Kidney capillary endothelial cell (primary cell): ENCODE results near the gene MYLIP.
A peak's percentile ranks its signal among the peaks of the same experiment; 100 is the strongest.
"Not testable (repeated sequence)": the region's sequence is repeated elsewhere in the genome, so short reads cannot be mapped to it uniquely, and the experiment has no call there.

Experiments used
- DNase-seq: peaks from one replicate; pipeline ENCODE4 v3.0.0-alpha.2; 2018; ENCODE audit warnings: low spot score

Gene MYLIP

GRCh38 chr6:16174416-16175078 is 45.7 kb downstream of the MYLIP start:
- DNase-seq: no peak

GRCh38 chr6:16176600-16176999 is 47.7 kb downstream of the MYLIP start:
- DNase-seq: not testable (repeated sequence)

GRCh38 chr6:16177881-16178280 is 49.0 kb downstream of the MYLIP start:
- no peak for DNase-seq

DNA sequence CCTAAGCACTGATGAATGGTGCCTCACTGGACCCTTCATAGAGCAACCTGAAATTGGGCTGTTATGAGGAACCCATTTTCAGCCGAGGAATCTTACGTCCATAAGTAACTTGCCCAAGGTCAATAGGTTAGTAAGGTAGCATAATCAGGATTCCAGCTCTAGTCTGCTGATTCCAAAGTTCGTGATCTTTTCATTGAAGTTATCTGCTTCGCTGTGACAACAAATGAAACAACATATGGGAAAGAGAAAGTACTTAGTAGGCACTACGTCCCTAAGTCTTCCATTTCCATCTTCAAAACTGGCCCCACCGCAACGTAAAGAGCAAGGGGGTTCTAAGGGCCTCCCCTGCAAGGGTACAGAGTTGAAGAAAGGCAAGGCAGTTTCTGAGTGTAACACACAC is 49.5 kb downstream of the MYLIP start:
- no peak for DNase-seq

- DNase-seq: no peak
Observed at GRCh38 chr6:16179063-16179462, 50.2 kb downstream of the MYLIP start.

DNA sequence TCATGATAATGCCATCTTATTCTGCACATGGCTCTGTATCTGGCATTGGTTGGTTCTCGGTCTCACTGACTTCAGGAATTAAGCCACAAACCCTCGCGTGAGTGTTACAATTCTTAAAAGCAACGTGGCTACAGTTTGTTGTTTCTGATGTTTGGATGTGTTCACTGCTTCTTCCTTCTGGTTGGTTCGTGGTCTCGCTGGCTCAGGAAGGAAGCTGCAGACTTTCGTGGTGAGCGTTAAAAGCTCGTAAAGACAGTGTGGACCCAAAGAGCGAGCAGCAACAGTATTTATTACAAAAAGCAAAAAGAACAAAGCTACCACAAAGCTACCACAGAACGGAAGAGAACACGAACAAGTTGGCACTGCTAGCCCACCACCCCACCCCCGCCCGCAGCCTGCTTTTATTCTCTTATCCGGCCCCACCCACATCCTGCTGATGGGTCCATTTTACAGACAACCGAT is 51.1 kb downstream of the MYLIP start:
- no peak for DNase-seq

DNA sequence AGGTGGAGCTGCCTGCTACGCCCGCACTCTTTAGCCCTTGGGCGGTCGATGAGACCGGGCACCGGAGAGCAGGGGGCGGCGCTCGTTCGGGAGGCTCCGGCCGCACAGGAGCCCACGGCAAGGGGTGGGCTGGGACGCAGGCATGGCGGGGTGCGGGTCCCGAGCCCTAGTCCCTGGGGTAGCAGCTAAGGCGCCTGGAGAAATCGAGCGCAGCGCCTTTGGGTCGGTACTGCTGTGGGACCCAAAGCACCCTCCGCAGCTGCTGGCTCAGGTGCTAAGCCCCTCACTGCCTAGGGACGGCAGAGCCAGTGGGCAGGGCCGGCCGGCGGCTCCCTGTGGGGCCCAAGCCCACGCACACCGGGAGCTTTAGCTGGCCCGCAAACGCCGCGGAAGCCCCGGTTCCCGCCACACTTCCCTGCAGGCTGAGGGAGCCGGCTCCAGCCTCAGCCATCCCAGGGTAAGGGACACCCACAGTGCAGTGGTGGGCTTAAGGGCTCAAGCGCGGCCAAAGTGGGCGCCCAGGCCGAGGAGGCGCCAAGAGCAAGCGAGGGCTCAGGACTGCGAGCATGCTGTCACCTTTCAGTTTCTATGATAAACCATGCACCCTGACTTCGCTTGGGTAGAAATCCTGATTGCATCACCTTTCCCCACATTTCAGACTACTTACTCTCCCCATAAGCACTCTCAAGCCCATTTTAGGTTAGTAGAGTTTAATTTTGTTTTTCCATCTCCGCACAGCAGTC is 52.0 kb downstream of the MYLIP start:
- DNase-seq: no peak

DNA sequence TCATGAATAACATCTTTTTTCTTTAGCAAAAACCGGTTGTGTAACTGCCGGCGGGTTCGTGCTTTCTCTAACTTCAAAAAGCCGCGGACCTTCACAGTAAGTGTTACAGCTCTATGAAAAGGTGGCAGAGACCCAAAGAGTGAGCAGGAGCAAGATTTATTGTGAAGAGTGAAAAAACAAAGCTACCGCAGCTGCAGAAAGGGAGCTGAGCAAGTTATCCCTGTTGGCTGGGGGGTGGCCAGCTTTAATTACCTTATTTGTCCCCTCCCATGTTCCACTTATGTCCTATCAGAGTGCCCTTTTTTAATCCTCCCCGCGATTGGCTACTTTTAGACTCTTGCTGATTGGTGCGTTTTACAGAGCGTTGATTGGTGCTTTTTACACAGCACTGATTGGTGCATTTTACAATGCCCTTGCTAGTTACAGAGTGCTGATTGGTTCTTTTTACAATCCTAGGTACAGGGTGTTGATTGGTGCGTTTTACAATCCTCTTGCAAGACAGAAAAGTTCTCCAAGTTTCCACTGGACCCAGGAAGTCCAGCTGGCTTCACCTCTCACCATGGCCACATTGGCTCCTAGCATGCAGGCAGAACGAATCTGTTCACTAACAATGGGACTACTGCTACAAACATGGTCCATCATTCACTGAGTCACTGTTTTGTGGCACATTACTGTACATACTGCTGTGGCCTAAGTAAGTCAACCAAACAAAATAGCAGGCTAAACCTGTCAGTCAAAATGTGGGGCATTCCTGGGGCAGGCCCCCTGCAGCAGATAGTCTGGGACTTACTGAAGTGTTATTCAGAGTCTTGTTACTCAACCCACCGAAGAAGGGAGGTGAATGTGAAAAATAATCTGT is 52.8 kb downstream of the MYLIP start:
- no peak for DNase-seq

GRCh38 chr6:16183187-16183664 is 54.3 kb downstream of the MYLIP start:
- DNase-seq: peak; percentile 57

DNA sequence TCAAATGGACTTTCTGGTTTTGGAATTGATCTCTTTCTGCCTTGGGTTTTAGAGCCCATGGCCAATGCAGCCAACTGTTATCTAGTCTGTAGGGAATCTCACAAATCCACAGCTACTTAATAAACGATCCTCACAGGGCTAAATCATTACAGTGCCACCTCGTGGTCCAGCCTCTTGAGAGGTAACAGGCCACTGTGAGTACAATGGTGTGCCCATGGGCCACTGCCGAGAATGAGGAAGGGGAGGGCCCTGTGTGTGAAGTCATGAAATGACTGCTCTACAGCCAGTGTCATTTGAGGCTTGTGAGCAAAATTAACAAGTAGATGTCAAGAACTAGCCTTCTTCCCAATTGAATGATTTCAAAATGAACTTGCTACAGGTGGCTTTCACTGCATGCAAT is 55.2 kb downstream of the MYLIP start:
- DNase-seq: no peak

- DNase-seq: no peak
Observed at GRCh38 chr6:16184551-16184950, 55.7 kb downstream of the MYLIP start.

DNA sequence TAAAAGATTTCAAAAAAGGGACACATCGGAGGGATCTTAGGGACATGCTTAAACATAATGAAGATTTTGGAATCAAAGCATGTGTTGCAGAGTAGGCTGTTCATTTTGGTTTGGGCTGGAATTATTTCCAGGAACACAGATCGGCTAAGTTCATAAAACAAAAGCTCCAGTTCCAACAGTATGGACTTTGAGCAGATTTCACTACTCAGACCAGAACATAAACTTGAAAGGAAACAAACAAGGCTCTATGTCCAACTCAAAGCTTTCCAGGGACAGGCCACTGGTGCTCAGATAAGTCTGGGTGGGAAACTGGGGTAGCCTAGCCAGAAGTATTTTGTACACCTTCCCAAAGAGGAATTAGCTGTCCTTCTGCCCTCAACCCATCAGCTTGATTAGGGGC is 58.3 kb downstream of the MYLIP start:
- no peak for DNase-seq

- DNase-seq: no peak
Observed at GRCh38 chr6:16190214-16190613, 61.3 kb downstream of the MYLIP start.

DNA sequence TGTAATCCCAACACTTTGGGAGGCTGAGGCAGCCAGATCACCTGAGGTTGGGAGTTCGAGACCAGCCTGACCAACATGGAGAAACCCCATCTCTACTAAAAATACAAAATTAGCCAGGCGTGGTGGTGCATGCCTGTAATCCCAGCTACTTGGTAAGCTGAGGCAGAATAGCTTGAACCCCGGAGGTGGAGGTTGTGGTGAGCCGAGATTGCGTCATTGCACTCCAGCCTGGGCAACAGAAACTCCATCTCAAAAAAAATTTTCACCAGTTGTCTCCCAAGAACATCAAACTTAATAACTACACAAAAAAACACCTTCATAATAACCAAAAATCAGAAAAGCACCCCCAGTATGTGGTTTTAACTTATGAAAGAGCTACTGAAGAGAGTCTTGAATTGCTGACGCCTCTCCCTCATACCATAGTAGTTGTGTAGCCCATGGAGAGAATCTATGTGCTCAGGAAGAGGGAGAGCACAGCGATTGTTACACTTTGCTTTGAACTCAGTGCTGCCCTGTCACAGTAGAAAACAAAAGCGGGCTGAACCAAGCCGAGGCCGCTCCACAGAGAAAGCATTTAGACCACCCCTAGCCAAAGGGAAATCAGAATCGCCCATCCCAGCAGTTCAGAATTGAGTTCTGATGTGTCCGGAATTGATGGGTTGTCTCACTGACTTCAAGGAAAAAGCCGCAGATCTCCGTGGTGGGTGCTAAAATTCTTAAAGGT is 67.5 kb downstream of the MYLIP start:
- no peak for DNase-seq

- no peak for DNase-seq
Observed at GRCh38 chr6:16196984-16197546, 68.2 kb downstream of the MYLIP start.
